Measurements from ENCODE around the gene PARP9.

DNA sequence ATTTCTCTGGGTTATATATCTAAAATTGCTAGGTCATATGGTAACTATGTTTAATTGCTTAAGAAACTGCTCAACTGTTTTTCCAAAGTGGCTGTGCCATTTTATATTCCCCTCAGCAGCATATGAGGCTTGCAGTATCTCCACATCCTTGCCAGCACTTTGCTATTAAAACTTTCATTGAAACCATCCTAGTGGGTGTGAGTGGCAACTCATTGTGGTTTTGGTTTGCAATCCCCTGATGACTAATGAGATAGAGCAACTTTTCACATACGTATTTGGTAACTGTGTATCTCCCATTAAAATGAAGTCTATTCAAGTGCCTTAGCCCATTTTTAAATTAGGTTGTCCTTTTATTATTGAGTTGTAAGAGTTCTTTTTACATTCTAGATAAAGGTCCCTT lies 66.7 kb downstream of the PARP9 start:
- TF ChIP-seq, protein P1, sequence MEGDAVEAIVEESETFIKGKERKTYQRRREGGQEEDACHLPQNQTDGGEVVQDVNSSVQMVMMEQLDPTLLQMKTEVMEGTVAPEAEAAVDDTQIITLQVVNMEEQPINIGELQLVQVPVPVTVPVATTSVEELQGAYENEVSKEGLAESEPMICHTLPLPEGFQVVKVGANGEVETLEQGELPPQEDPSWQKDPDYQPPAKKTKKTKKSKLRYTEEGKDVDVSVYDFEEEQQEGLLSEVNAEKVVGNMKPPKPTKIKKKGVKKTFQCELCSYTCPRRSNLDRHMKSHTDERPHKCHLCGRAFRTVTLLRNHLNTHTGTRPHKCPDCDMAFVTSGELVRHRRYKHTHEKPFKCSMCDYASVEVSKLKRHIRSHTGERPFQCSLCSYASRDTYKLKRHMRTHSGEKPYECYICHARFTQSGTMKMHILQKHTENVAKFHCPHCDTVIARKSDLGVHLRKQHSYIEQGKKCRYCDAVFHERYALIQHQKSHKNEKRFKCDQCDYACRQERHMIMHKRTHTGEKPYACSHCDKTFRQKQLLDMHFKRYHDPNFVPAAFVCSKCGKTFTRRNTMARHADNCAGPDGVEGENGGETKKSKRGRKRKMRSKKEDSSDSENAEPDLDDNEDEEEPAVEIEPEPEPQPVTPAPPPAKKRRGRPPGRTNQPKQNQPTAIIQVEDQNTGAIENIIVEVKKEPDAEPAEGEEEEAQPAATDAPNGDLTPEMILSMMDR (IDR thresholded peaks at IDR 0.05 in 4 of 5, conservative IDR thresholded peaks at IDR 0.05 in 1 of 5), result no peak
- no peak for TF ChIP-seq POLR2A (IDR thresholded peaks at IDR 0.05)
